HepG2 (cell line): Measurements from ENCODE around the gene KCNJ8. TPM values are rescaled to one million over a fixed set of nuclear protein-coding genes. Genes with fewer than 3 reads are reported as not detected.
A peak's percentile ranks its signal among the peaks of the same experiment; 100 is the strongest.

Experiments
- ATAC-seq: fragments of 200-7000 bp; cut with Tn5 transposase; 3 replicates; pipeline ENCODE4 v1.9.1; 2020; ENCODE audit warnings: mild to moderate bottlenecking, moderate library complexity
- BruUV-seq: library from RNA; stranded (reverse); fragments of 400-500 nt; replicated peaks from 2 replicates; lab custom pipeline; 2021; lab: Mats Ljungman, UMichigan
- CTCF ChIA-PET: fragments of 300-600 bp; formaldehyde crosslinking; extraction: SDS; loops from one replicate; lab custom pipeline; 2021; ENCODE audit warnings: low total read pairs, inconsistent platforms, low intra/inter-chr PET ratio; lab: Yijun Ruan, JAX
- POLR2A ChIA-PET: fragments of 350-600 bp; sonication (Branson Sonifier 250); formaldehyde crosslinking; loops from one replicate; lab custom pipeline; 2020; ENCODE audit warnings: antibody characterized with exemption, inconsistent platforms; lab: Yijun Ruan, JAX
- DNase-seq: peaks from one replicate; pipeline ENCODE4 v3.0.0-alpha.2; 2015; ENCODE audit warnings: low spot score
- FAIRE-seq: peaks from 3 replicates; lab custom pipeline; 2011; peaks lifted over from hg19 to GRCh38; lab: Jason Lieb, UNC
- H2AFZ ChIP-seq: one replicate; pipeline ENCODE4 v1.6.1; 2011; ENCODE audit warnings: low read length, inconsistent platforms
- H3K27ac ChIP-seq: fragments of 300-600 bp; 3 replicates; pipeline ENCODE4 v1.8.0; 2011; ENCODE audit warnings: mixed run types, mild to moderate bottlenecking, mixed read lengths, low read length, inconsistent platforms; ENCODE audit not compliant: insufficient read depth; ENCODE audit errors: extremely low read length
- H3K27me3 ChIP-seq, 2 experiments: fragments of 200-600 bp in 1 of 2; 2 replicates in 1 of 2; 3 replicates in 1 of 2; pipeline versions ENCODE4 v1.6.0 to v1.8.0; 2011; ENCODE audit warnings: low read length in 2 of 2, mild to moderate bottlenecking in 2 of 2, moderate library complexity in 2 of 2, inconsistent platforms in 1 of 2; ENCODE audit not compliant: insufficient read depth in 2 of 2, control insufficient read depth in 1 of 2
- H3K36me3 ChIP-seq, 2 experiments: fragments of 200-600 bp in 1 of 2; replicated peaks in 1 of 2; 2 replicates in 1 of 2; 3 replicates in 1 of 2; pipeline versions ENCODE4 v1.5.1 to v1.8.0; 2011; ENCODE audit warnings: low read length in 2 of 2, inconsistent platforms in 1 of 2; ENCODE audit not compliant: insufficient read depth in 2 of 2, control insufficient read depth in 1 of 2
- H3K4me1 ChIP-seq: 2 replicates; pipeline ENCODE4 v1.5.1; 2012; ENCODE audit warnings: low read length, inconsistent platforms; ENCODE audit not compliant: insufficient read depth
- H3K4me2 ChIP-seq: 2 replicates; pipeline ENCODE4 v1.6.0; 2011; ENCODE audit warnings: low read depth, low read length, inconsistent platforms
- H3K4me3 ChIP-seq, 3 experiments: fragments of 200-600 bp in 1 of 3; sonication (generic), shearing (Covaris generic) in 1 of 3; replicated peaks in 1 of 3; 2 replicates each; pipeline ENCODE4 v1.5.1; 2011 to 2016; ENCODE audit warnings: low read length in 3 of 3, inconsistent platforms in 2 of 3, low read depth in 2 of 3, mild to moderate bottlenecking in 2 of 3, control low read depth in 1 of 3, mixed read lengths in 1 of 3; ENCODE audit not compliant: insufficient read depth in 1 of 3
- H3K79me2 ChIP-seq: one replicate; pipeline ENCODE4 v1.6.1; 2011; ENCODE audit warnings: low read length, inconsistent platforms; ENCODE audit not compliant: insufficient read depth
- H3K9ac ChIP-seq: 2 replicates; pipeline ENCODE4 v1.6.0; 2011; ENCODE audit warnings: mild to moderate bottlenecking, low read depth, low read length, inconsistent platforms; ENCODE audit not compliant: insufficient read depth
- H3K9me3 ChIP-seq: 2 replicates; pipeline ENCODE4 v1.5.1; 2012; ENCODE audit warnings: mild to moderate bottlenecking, low read length
- H4K20me1 ChIP-seq: 2 replicates; pipeline ENCODE4 v1.6.0; 2011; ENCODE audit warnings: inconsistent platforms, mild to moderate bottlenecking, low read length, moderate library complexity; ENCODE audit not compliant: insufficient read depth
- ARID3A ChIP-seq: IDR thresholded peaks from 2 replicates; pipeline ENCODE4 v1.6.1; 2012; ENCODE audit warnings: low read depth, low read length, improper control_type of control experiment
- CC2D1A ChIP-seq: sonication (generic); formaldehyde crosslinking; IDR thresholded peaks from 2 replicates; pipeline ENCODE4 v1.8.1; 2023; ENCODE audit warnings: mild to moderate bottlenecking, missing genetic modification reagents
- FOXJ3 ChIP-seq: sonication (generic); formaldehyde crosslinking; IDR thresholded peaks from 2 replicates; pipeline ENCODE4 v1.4.0; 2020; ENCODE audit warnings: missing genetic modification reagents, mild to moderate bottlenecking, borderline replicate concordance
- HIC2 ChIP-seq: sonication (generic); formaldehyde crosslinking; IDR thresholded peaks from 2 replicates; pipeline ENCODE4 v1.9.0; 2022; ENCODE audit warnings: low read depth, missing genetic modification reagents
- JUN ChIP-seq: sonication (generic); formaldehyde crosslinking; IDR thresholded peaks from 2 replicates; pipeline ENCODE4 v1.4.0; 2020; ENCODE audit warnings: mild to moderate bottlenecking, missing genetic modification reagents
- KDM5A ChIP-seq: fragments of 200-600 bp; sonication (generic); IDR thresholded peaks from 2 replicates; pipeline ENCODE4 v1.7.0; 2018; ENCODE audit warnings: antibody characterized with exemption, mild to moderate bottlenecking, low read length, borderline replicate concordance
- KMT2A ChIP-seq: sonication (generic); formaldehyde crosslinking; IDR thresholded peaks from 2 replicates; pipeline ENCODE4 v1.4.0; 2020; ENCODE audit warnings: missing genetic modification reagents
- MEF2D ChIP-seq: sonication (generic); formaldehyde crosslinking; IDR thresholded peaks from 2 replicates; pipeline ENCODE4 v1.5.1; 2020; ENCODE audit warnings: mild to moderate bottlenecking, missing genetic modification reagents
- RNF2 ChIP-seq: fragments of 450-650 bp; conservative IDR thresholded peaks from 2 replicates; pipeline ENCODE4 v1.6.1; 2016; ENCODE audit warnings: low read depth
- RXRB ChIP-seq: IDR thresholded peaks from 2 replicates; pipeline ENCODE4 v1.6.1; 2016; ENCODE audit warnings: borderline replicate concordance, missing genetic modification reagents, missing compliant biosample characterization
- SOX13 ChIP-seq, 3 experiments: fragments of 450-650 bp in 1 of 3; sonication (generic) in 1 of 3; formaldehyde crosslinking in 1 of 3; IDR thresholded peaks in 2 of 3; conservative IDR thresholded peaks in 1 of 3; 2 replicates each; pipeline versions ENCODE4 v1.5.0 to v1.6.1; 2016 to 2020; ENCODE audit warnings: antibody characterized with exemption in 1 of 3, mild to moderate bottlenecking in 1 of 3, missing compliant biosample characterization in 1 of 3, missing genetic modification reagents in 1 of 3, moderate library complexity in 1 of 3
- STAG1 ChIP-seq: sonication (generic); formaldehyde crosslinking; IDR thresholded peaks from 2 replicates; pipeline ENCODE4 v1.4.0; 2020; ENCODE audit warnings: missing genetic modification reagents
- TOPORS ChIP-seq: sonication (generic); formaldehyde crosslinking; IDR thresholded peaks from 2 replicates; pipeline ENCODE4 v1.8.0; 2023; ENCODE audit warnings: mild to moderate bottlenecking, missing genetic modification reagents
- ZNF264 ChIP-seq: sonication (generic); formaldehyde crosslinking; IDR thresholded peaks from 2 replicates; pipeline ENCODE4 v1.4.0; 2020; ENCODE audit warnings: missing genetic modification reagents
- ZNF414 ChIP-seq: sonication (generic); formaldehyde crosslinking; IDR thresholded peaks from 2 replicates; pipeline ENCODE4 v1.5.0; 2020; ENCODE audit warnings: missing genetic modification reagents
- ZNF652 ChIP-seq: IDR thresholded peaks from 2 replicates; pipeline ENCODE4 v1.6.1; 2016; ENCODE audit warnings: low read depth, borderline replicate concordance
- ZNF747 ChIP-seq: sonication (generic); formaldehyde crosslinking; IDR thresholded peaks from 2 replicates; pipeline ENCODE4 v1.8.1; 2023; ENCODE audit warnings: missing genetic modification reagents, mild to moderate bottlenecking, borderline replicate concordance
- ZNF839 ChIP-seq: sonication (generic); formaldehyde crosslinking; IDR thresholded peaks from 2 replicates; pipeline ENCODE4 v1.4.0; 2020; ENCODE audit warnings: missing genetic modification reagents, mild to moderate bottlenecking, borderline replicate concordance
- WGBS: methylation state at CpG from one replicate; pipeline ENCODE4 v1.1.6; 2017; ENCODE audit warnings: low lambda C conversion rate; 5-methylcytosine and 5-hydroxymethylcytosine counted together
- in situ Hi-C: cut with HindIII; loops from 2 replicates; pipeline ENCODE4 v1.10.0; 2017; ENCODE audit warnings: low pct_unique_long_range_greater_than_20kb; ENCODE audit not compliant: extremely low pct_ligation_motif_present
- intact Hi-C: fragments of 100-400 bp; cut with micrococcal nuclease; formaldehyde crosslinking; loops from one replicate; pipeline ENCODE4 v1.10.0; 2022; ENCODE audit not compliant: unreplicated experiment
- polyA plus RNA-seq, 8 experiments: library from polyadenylated mRNA; depleted of rRNA in 3 of 8; stranded (reverse) in 7 of 8; unstranded in 1 of 8; fragments of >200 nt; fragmentation: Illumina TruSeq in 4 of 8; extraction: Trizol in 4 of 8; gene quantifications; 2 replicates each; pipeline versions ENCODE4 v1.2.1 to v1.2.3, GENCODE V29; 2011 to 2016; ENCODE audit warnings: low read depth in 4 of 8, missing spikeins in 1 of 8, mixed read lengths in 1 of 8; ENCODE audit not compliant: insufficient read depth in 1 of 8
- total RNA-seq, 5 experiments: library from RNA; depleted of rRNA; stranded (reverse); fragments of >200 nt; fragmentation: Illumina TruSeq; extraction: Trizol; gene quantifications; 2 replicates each; pipeline ENCODE4 v1.2.3, GENCODE V29; 2016; ENCODE audit warnings: low read depth in 1 of 5

KCNJ8 gene
- total and polyA plus RNA-seq, 2 of the 13 experiments (the other 11 are each of a cell fraction or from before 2014, with no cell fraction given), result not detected

GRCh38 chr12:21819236-21819635 is 44.7 kb upstream of the KCNJ8 start:
- 3% methylated on average over 2 of the region's 2 CpGs for WGBS
- Histone ChIP-seq H3K4me2 (no peak overlapping the region), H3K9ac (no peak overlapping the region), H3K4me3 (no peak overlapping the region), H3K36me3 (no peaks in the 10 kb centered on the region), H2AFZ (no peak overlapping the region), H4K20me1 (no peaks in the 10 kb centered on the region), H3K79me2 (no peaks in the 10 kb centered on the region), H3K27me3 (no peaks in the 10 kb centered on the region), H3K4me1 (0 out of 2 replicates have a peak, but pooled peaks cover 13% of the 10 kb centered on the region), H3K27ac (no peak overlapping the region), H3K9me3 (no peaks in the 10 kb centered on the region; the same call in 1 of the 2 replicates)
- in situ Hi-C loops, result no loop called here
- ChIA-PET CTCF (no interaction called here), POLR2A (no interaction called here)
- BruUV-seq, result no TSS peak
- intact Hi-C loops, result no loop called here
- peak; percentile 50 for DNase-seq
- no peak for FAIRE-seq
- peak; percentile 49; the same call in 2 of the 3 replicates for ATAC-seq
- no peak for TF ChIP-seq RNF2
- no peak for TF ChIP-seq SOX13 (IDR thresholded peaks at IDR 0.05)
- TF ChIP-seq SOX13 (CRISPR knock-in tag; conservative IDR thresholded peaks at IDR 0.05 in 1 of 2, IDR thresholded peaks at IDR 0.05 in 1 of 2), result peak in 1 of 2 experiments; percentile 20; a peak in 1 of 4 replicates
- TF ChIP-seq TOPORS, result no peak
- peak; percentile 51; the same call in 1 of the 2 replicates for TF ChIP-seq JUN (CRISPR knock-in tag)
- no peak for TF ChIP-seq CC2D1A (CRISPR knock-in tag)
- peak; percentile 50; the same call in 1 of the 2 replicates for TF ChIP-seq ARID3A
- no peak for TF ChIP-seq MEF2D (CRISPR knock-in tag)
- TF ChIP-seq ZNF652 (CRISPR knock-in tag), result 0 out of 2 replicates have a peak, but pooled peaks have one; percentile 16
- no peak for TF ChIP-seq HIC2 (CRISPR knock-in tag)
- TF ChIP-seq ZNF747 (CRISPR knock-in tag), result no peak
- no peak for TF ChIP-seq KDM5A
- no peak for TF ChIP-seq KMT2A (CRISPR knock-in tag)
- no peak for TF ChIP-seq ZNF414 (CRISPR knock-in tag)
- TF ChIP-seq RXRB (CRISPR knock-in tag), result no peak
- TF ChIP-seq ZNF839, result no peak
- no peak for TF ChIP-seq FOXJ3 (CRISPR knock-in tag)
- TF ChIP-seq STAG1, result no peak
- no peak for TF ChIP-seq ZNF264 (CRISPR knock-in tag)
